ENCODE data around the gene NPBWR2. TPM values are rescaled to one million over a fixed set of nuclear protein-coding genes. Genes with fewer than 3 reads are reported as not detected.

Gene NPBWR2
- total RNA-seq, 4 donors from 2014 or later: not detected

DNA sequence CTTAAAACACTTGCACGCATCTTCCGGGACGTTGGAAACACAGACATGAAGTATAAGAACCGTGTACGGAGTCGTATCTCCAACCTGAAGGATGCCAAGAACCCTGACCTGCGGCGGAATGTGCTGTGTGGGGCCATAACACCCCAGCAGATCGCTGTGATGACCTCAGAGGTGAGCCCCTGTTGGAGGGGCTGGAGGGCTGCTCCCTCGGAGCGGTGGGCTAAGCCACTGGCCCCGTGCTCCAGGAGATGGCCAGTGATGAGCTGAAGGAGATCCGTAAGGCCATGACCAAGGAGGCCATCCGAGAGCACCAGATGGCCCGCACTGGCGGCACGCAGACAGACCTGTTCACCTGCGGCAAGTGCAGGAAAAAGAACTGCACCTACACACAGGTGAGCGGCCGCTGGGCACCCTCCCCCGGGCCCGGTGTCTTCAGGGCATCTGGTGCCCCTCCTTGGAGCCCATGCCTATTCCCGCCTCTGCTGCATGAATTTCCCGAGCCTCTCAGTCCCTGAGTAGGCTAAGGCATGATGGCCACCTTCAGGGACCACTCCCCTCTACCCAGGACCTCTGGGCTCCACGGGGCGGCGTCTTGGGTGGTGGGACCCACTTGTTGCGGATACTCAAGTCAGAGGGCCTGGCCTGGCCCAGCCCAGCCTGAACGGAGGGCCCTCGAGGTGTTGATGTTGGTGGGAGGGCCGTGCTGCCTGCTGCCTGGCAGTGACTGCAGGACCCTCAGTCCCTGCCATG lies 36.9 kb downstream of the NPBWR2 start:
- Histone ChIP-seq H3K4me3 (no peak overlapping the region), H3K27ac (no peak overlapping the region), H3K4me1 (peaks cover 0 to 18% (median 0%) of the 10 kb centered on the region in 3 donors), H3K9me3 (no peaks in the 10 kb centered on the region), H3K27me3 (no peaks in the 10 kb centered on the region), H3K36me3 (peaks cover 0 to 63% of the 10 kb centered on the region in 2 donors)
- WGBS, 2 donors (ENCODE audit: low coverage in 1 of 2): 97% methylated on average over 6 of the region's 31 CpGs; no CpG with 5 or more reads in 1 of the 2 donors
- no peak for ATAC-seq
- no peak for TF ChIP-seq POLR2A (IDR thresholded peaks at IDR 0.05)
- no peak for TF ChIP-seq EP300 (IDR thresholded peaks at IDR 0.05)
- TF ChIP-seq, protein P1, sequence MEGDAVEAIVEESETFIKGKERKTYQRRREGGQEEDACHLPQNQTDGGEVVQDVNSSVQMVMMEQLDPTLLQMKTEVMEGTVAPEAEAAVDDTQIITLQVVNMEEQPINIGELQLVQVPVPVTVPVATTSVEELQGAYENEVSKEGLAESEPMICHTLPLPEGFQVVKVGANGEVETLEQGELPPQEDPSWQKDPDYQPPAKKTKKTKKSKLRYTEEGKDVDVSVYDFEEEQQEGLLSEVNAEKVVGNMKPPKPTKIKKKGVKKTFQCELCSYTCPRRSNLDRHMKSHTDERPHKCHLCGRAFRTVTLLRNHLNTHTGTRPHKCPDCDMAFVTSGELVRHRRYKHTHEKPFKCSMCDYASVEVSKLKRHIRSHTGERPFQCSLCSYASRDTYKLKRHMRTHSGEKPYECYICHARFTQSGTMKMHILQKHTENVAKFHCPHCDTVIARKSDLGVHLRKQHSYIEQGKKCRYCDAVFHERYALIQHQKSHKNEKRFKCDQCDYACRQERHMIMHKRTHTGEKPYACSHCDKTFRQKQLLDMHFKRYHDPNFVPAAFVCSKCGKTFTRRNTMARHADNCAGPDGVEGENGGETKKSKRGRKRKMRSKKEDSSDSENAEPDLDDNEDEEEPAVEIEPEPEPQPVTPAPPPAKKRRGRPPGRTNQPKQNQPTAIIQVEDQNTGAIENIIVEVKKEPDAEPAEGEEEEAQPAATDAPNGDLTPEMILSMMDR (IDR thresholded peaks at IDR 0.05): no peak
- TF ChIP-seq POLR2AphosphoS5 (IDR thresholded peaks at IDR 0.05): no peak

DNA sequence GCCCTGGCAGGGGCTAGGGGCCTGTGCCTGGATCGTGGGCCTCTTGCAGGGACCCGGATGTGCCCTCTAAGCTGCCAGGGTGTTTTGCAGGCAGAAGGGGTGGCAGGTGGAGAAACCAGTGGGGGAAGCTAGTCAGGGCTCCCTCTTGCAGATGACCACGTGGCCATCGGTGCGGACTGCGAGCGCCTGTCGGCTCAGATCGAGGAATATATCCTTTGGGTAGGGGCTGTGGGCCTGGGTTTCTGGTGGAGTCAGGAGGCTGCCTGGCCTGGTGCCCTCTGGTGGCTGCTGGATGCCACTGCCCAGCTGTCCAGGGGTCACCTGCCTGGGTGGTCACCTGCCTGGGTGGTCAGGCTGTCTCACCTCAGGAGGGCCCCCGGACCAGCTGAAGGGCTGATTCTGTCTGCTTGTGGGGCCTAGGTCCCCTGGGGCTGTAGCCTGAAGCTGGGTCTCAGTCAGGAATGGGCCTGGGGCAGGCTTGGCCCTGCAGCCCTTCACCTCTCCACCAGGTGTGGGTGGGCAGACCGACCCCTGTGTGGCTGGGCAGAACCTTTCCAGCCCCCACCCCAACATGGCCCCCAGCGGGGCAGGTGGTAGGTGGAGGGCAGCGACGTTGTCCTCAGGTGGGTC lies 37.6 kb downstream of the NPBWR2 start:
- peaks cover 0 to 56% of the 10 kb centered on the region in 2 donors for H3K36me3 ChIP-seq
- TF ChIP-seq, protein P1 (IDR thresholded peaks at IDR 0.05): peak in 3 of 4 experiments; percentile 23 to 63 (median 40)
- TF ChIP-seq POLR2A (IDR thresholded peaks at IDR 0.05): no peak
- no CpG with 5 or more reads among the region's 14 CpGs for WGBS, 2 donors (ENCODE audit: low coverage in 1 of 2)
- no peak overlapping the region for H3K4me3 ChIP-seq
- no peaks in the 10 kb centered on the region for H3K9me3 ChIP-seq
- H3K27me3 ChIP-seq: no peaks in the 10 kb centered on the region
- H3K27ac ChIP-seq: no peak overlapping the region
- peaks cover 0 to 25% (median 3%) of the 10 kb centered on the region in 3 donors for H3K4me1 ChIP-seq
- ATAC-seq: no peak

- no peaks in the 10 kb centered on the region for H3K9me3 ChIP-seq
- no peak overlapping the region for H3K4me3 ChIP-seq
- no peak for ATAC-seq
- H3K27me3 ChIP-seq: no peaks in the 10 kb centered on the region
- no peak for TF ChIP-seq POLR2A (IDR thresholded peaks at IDR 0.05)
- no peak for TF ChIP-seq EP300 (IDR thresholded peaks at IDR 0.05)
- TF ChIP-seq, protein P1 (IDR thresholded peaks at IDR 0.05): no peak
- no peak for TF ChIP-seq POLR2AphosphoS5 (IDR thresholded peaks at IDR 0.05)
- H3K4me1 ChIP-seq: peaks cover 0 to 30% (median 8%) of the 10 kb centered on the region in 3 donors
- H3K27ac ChIP-seq: no peak overlapping the region
- peaks cover 0 to 51% of the 10 kb centered on the region in 2 donors for H3K36me3 ChIP-seq
- no CpG with 5 or more reads among the region's 20 CpGs for WGBS, 2 donors (ENCODE audit: low coverage in 1 of 2)
Measured at GRCh38 chr20:64069209-64069613, 38.2 kb downstream of the NPBWR2 start.

GRCh38 chr20:64068386-64069208 lies 38.8 kb downstream of the NPBWR2 start:
- TF ChIP-seq EP300 (IDR thresholded peaks at IDR 0.05) (no peak), POLR2AphosphoS5 (IDR thresholded peaks at IDR 0.05) (no peak), POLR2A (IDR thresholded peaks at IDR 0.05) (no peak)
- TF ChIP-seq, protein P1 (IDR thresholded peaks at IDR 0.05): no peak

More at GRCh38 chr20:64068386-64069208, 38.8 kb downstream of the NPBWR2 start:
- Histone ChIP-seq H3K4me1 (peaks cover 0 to 36% (median 14%) of the 10 kb centered on the region in 3 donors), H3K4me3 (no peak overlapping the region), H3K36me3 (peaks cover 0 to 45% of the 10 kb centered on the region in 2 donors), H3K27ac (no peak overlapping the region), H3K27me3 (no peaks in the 10 kb centered on the region), H3K9me3 (no peaks in the 10 kb centered on the region)
- WGBS, 2 donors (ENCODE audit: low coverage in 1 of 2): no CpG with 5 or more reads among the region's 12 CpGs
- ATAC-seq: no peak
